SIG-M5 treated with dmso at 0.1 percent for 504 hours (cell line): ENCODE measurements around the gene PDZRN4.
"Not testable (repeated sequence)": the region's sequence is repeated elsewhere in the genome, so short reads cannot be mapped to it uniquely, and the experiment has no call there.

ENCODE experiments used
- DNase-seq: peaks from one replicate; lab custom pipeline; 2025; ENCODE audit not compliant: unreplicated experiment; lab: John Stamatoyannopoulos, UW

Gene PDZRN4

GRCh38 chr12:41213107-41213506, 25.0 kb downstream of the PDZRN4 start:
- DNase-seq = no peak

GRCh38 chr12:41213648-41214047, 25.5 kb downstream of the PDZRN4 start:
- no peak for DNase-seq

GRCh38 chr12:41217727-41218126, 29.6 kb downstream of the PDZRN4 start:
- DNase-seq = no peak

- DNase-seq = no peak
Observed at GRCh38 chr12:41220931-41221330, 32.8 kb downstream of the PDZRN4 start.

- DNase-seq = no peak
Observed at GRCh38 chr12:41221491-41221890, 33.4 kb downstream of the PDZRN4 start.

- no peak for DNase-seq
Observed at GRCh38 chr12:41223600-41223999, 35.5 kb downstream of the PDZRN4 start.

- no peak for DNase-seq
Observed at GRCh38 chr12:41224066-41224465, 35.9 kb downstream of the PDZRN4 start.

- DNase-seq = no peak
Observed at GRCh38 chr12:41225179-41225578, 37.1 kb downstream of the PDZRN4 start.

GRCh38 chr12:41228066-41228820, 40.1 kb downstream of the PDZRN4 start:
- no peak for DNase-seq

- no peak for DNase-seq
Observed at GRCh38 chr12:41230756-41231155, 42.6 kb downstream of the PDZRN4 start.

- DNase-seq = no peak
Observed at GRCh38 chr12:41234692-41235091, 46.6 kb downstream of the PDZRN4 start.

- no peak for DNase-seq
Observed at GRCh38 chr12:41242603-41243002, 54.5 kb downstream of the PDZRN4 start.

- DNase-seq = no peak
Observed at GRCh38 chr12:41248391-41248790, 60.3 kb downstream of the PDZRN4 start.

GRCh38 chr12:41250748-41251147, 62.6 kb downstream of the PDZRN4 start:
- DNase-seq = no peak

GRCh38 chr12:41254004-41254914, 66.1 kb downstream of the PDZRN4 start:
- DNase-seq = no peak

GRCh38 chr12:41263196-41263595, 75.1 kb downstream of the PDZRN4 start:
- DNase-seq = not testable (repeated sequence)

GRCh38 chr12:41264281-41264680, 76.2 kb downstream of the PDZRN4 start:
- DNase-seq = peak; percentile 46

GRCh38 chr12:41269056-41269455, 80.9 kb downstream of the PDZRN4 start:
- DNase-seq = no peak

- no peak for DNase-seq
Observed at GRCh38 chr12:41271489-41271888, 83.4 kb downstream of the PDZRN4 start.

GRCh38 chr12:41274643-41275042, 86.5 kb downstream of the PDZRN4 start:
- no peak for DNase-seq

GRCh38 chr12:41277100-41277945, 89.2 kb downstream of the PDZRN4 start:
- DNase-seq = peak; percentile 54
